IPS-18c (cell line): ENCODE results near the gene SPINK13.
"Not testable (repeated sequence)": the region's sequence is repeated elsewhere in the genome, so short reads cannot be mapped to it uniquely, and the experiment has no call there.

Experiments used
- H3K4me3 ChIP-seq: 2 replicates; pipeline ENCODE4 v1.7.0; 2013; ENCODE audit warnings: low read depth, mild to moderate bottlenecking, low read length, moderate library complexity; ENCODE audit not compliant: insufficient read depth
- H3K9me3 ChIP-seq: one replicate; pipeline ENCODE4 v1.6.1; 2013; ENCODE audit warnings: mild to moderate bottlenecking, low read length, moderate library complexity; ENCODE audit not compliant: control insufficient read depth, insufficient read depth

The SPINK13 gene

GRCh38 chr5:148268566-148268965 is at the start of gene SPINK13:
TSS of gene SPINK13 (plus strand) at chr5:148268794. CDS start at chr5:148270073, 1,279 bp downstream.
- no peaks in the 10 kb centered on the region for H3K9me3 ChIP-seq

GRCh38 chr5:148221508-148221907 is 47.1 kb upstream of the SPINK13 start:
- H3K4me3 ChIP-seq: no peak overlapping the region

More at GRCh38 chr5:148268566-148268965, at the start of gene SPINK13:
- no peak within 1 kb of the TSS for H3K4me3 ChIP-seq

GRCh38 chr5:148224117-148224742 is 44.4 kb upstream of the SPINK13 start:
- Histone ChIP-seq H3K9me3 (no peaks in the 10 kb centered on the region), H3K4me3 (no peak overlapping the region)

More at GRCh38 chr5:148221508-148221907, 47.1 kb upstream of the SPINK13 start:
- no peaks in the 10 kb centered on the region for H3K9me3 ChIP-seq

- H3K4me3 ChIP-seq: no peak overlapping the region
- H3K9me3 ChIP-seq: no peaks in the 10 kb centered on the region
Observed at GRCh38 chr5:148228392-148228984, 40.1 kb upstream of the SPINK13 start.

- H3K4me3 ChIP-seq: no peak overlapping the region
- no peaks in the 10 kb centered on the region for H3K9me3 ChIP-seq
Observed at GRCh38 chr5:148229840-148230239, 38.8 kb upstream of the SPINK13 start.

- Histone ChIP-seq H3K4me3 (no peak overlapping the region), H3K9me3 (no peaks in the 10 kb centered on the region)
Observed at GRCh38 chr5:148230240-148230639, 38.4 kb upstream of the SPINK13 start.

- Histone ChIP-seq H3K4me3 (no peak overlapping the region), H3K9me3 (no peaks in the 10 kb centered on the region)
Observed at GRCh38 chr5:148237785-148238417, 30.7 kb upstream of the SPINK13 start.

- H3K4me3 ChIP-seq: no peak within 1 kb of the TSS
- H3K9me3 ChIP-seq: no peaks in the 10 kb centered on the region
Observed at GRCh38 chr5:148238418-148238794, 30.2 kb upstream of the SPINK13 start, which contains the start of gene MARCOL. TSS of gene MARCOL (plus strand) at chr5:148238525. CDS start at chr5:148238598, 73 bp downstream.

- H3K4me3 ChIP-seq: no peak overlapping the region
- no peaks in the 10 kb centered on the region for H3K9me3 ChIP-seq
Observed at GRCh38 chr5:148248894-148249293, 19.7 kb upstream of the SPINK13 start.

- Histone ChIP-seq H3K9me3 (peaks cover 2% of the 10 kb centered on the region), H3K4me3 (no peak overlapping the region)
Observed at GRCh38 chr5:148255456-148255855, 13.1 kb upstream of the SPINK13 start.

- peaks cover 2% of the 10 kb centered on the region for H3K9me3 ChIP-seq
Observed at GRCh38 chr5:148259288-148259687, 9.3 kb upstream of the SPINK13 start.

GRCh38 chr5:148261221-148261620 is 7.4 kb upstream of the SPINK13 start:
- peaks cover 2% of the 10 kb centered on the region for H3K9me3 ChIP-seq
- H3K4me3 ChIP-seq: no peak overlapping the region

More at GRCh38 chr5:148259288-148259687, 9.3 kb upstream of the SPINK13 start:
- no peak overlapping the region for H3K4me3 ChIP-seq

- H3K4me3 ChIP-seq: no peak overlapping the region
- H3K9me3 ChIP-seq: no peaks in the 10 kb centered on the region
Observed at GRCh38 chr5:148267962-148268361, 632 bp upstream of the SPINK13 start.

- H3K4me3 ChIP-seq, H3K9me3 ChIP-seq: not testable (repeated sequence)
Observed at GRCh38 chr5:148275129-148275528, 6.5 kb downstream of the SPINK13 start.

GRCh38 chr5:148280893-148281292 is 12.3 kb downstream of the SPINK13 start:
- H3K4me3 ChIP-seq, H3K9me3 ChIP-seq: not testable (repeated sequence)

- H3K9me3 ChIP-seq, H3K4me3 ChIP-seq: not testable (repeated sequence)
Observed at GRCh38 chr5:148281336-148281735, 12.7 kb downstream of the SPINK13 start.

- no peak overlapping the region for H3K4me3 ChIP-seq
- H3K9me3 ChIP-seq: no peaks in the 10 kb centered on the region
Observed at GRCh38 chr5:148290271-148291195, 21.9 kb downstream of the SPINK13 start.
